Left ventricle myocardium inferior (tissue), 1 donor: Measurements from ENCODE around the gene TSHZ2. TPM values are rescaled to one million over a fixed set of nuclear protein-coding genes. Genes with fewer than 3 reads are reported as not detected.

Experiments used
- DNase-seq: peaks from one replicate; pipeline ENCODE4 v3.0.0-alpha.2; 2020
- H3K27ac ChIP-seq: fragments of 200-600 bp; replicated peaks from 2 replicates; pipeline ENCODE4 v1.8.0; 2021
- H3K27me3 ChIP-seq: fragments of 200-600 bp; 2 replicates; pipeline ENCODE4 v1.8.0; 2021; ENCODE audit warnings: low read depth
- H3K36me3 ChIP-seq: fragments of 200-600 bp; 2 replicates; pipeline ENCODE4 v1.8.0; 2021
- H3K4me1 ChIP-seq: fragments of 200-600 bp; 2 replicates; pipeline ENCODE4 v1.8.0; 2021
- H3K4me3 ChIP-seq: fragments of 200-600 bp; 2 replicates; pipeline ENCODE4 v1.8.0; 2021; ENCODE audit warnings: mild to moderate bottlenecking, moderate library complexity
- H3K9me3 ChIP-seq: fragments of 200-600 bp; replicated peaks from 2 replicates; pipeline ENCODE4 v1.8.0; 2021
- CTCF ChIP-seq: fragments of 200-600 bp; IDR thresholded peaks from 2 replicates; pipeline ENCODE4 v1.8.0; 2021; ENCODE audit warnings: antibody characterized with exemption, mild to moderate bottlenecking, borderline replicate concordance
- intact Hi-C: fragments of 100-400 bp; cut with micrococcal nuclease; formaldehyde crosslinking; loops from one replicate; pipeline ENCODE4 v1.11.0; 2022
- total RNA-seq: library from RNA; stranded (reverse); fragmentation: NEBNext Ultra II Directional; extraction: Animal tissue kit (Norgen Biotek cat#: 25700); gene quantifications from one replicate; pipeline ENCODE4 v1.2.1, GENCODE V29; 2021
- donor health status: DM: no; HTN: yes; CAD: no; lungs with severe emphysema.

The TSHZ2 gene
- total RNA-seq, 1 donor from 2014 or later = 3.1 TPM

GRCh38 chr20:53488775-53489272, 516.7 kb downstream of the TSHZ2 start:
- intact Hi-C loops = no loop called here
- no peak overlapping the region for H3K4me3 ChIP-seq
- no peak overlapping the region for H3K27ac ChIP-seq
- H3K27me3 ChIP-seq = no peaks in the 10 kb centered on the region
- no peaks in the 10 kb centered on the region for H3K36me3 ChIP-seq
- TF ChIP-seq CTCF = no peak
- no peak for DNase-seq
- peaks cover 3% of the 10 kb centered on the region for H3K4me1 ChIP-seq
- H3K9me3 ChIP-seq = peaks cover 6% of the 10 kb centered on the region

- Histone ChIP-seq H3K4me3 (no peak overlapping the region), H3K36me3 (no peaks in the 10 kb centered on the region), H3K4me1 (peaks cover 3% of the 10 kb centered on the region), H3K27ac (no peak overlapping the region), H3K27me3 (no peaks in the 10 kb centered on the region), H3K9me3 (no peaks in the 10 kb centered on the region)
- no peak for TF ChIP-seq CTCF
- no peak for DNase-seq
- intact Hi-C loops = no loop called here
Observed at GRCh38 chr20:53489528-53489927, 517.4 kb downstream of the TSHZ2 start.

GRCh38 chr20:53490620-53491019, 518.5 kb downstream of the TSHZ2 start:
- H3K27ac ChIP-seq = no peak overlapping the region
- no peaks in the 10 kb centered on the region for H3K27me3 ChIP-seq
- TF ChIP-seq CTCF = no peak
- no peak for DNase-seq
- intact Hi-C loops = no loop called here
- no peaks in the 10 kb centered on the region for H3K9me3 ChIP-seq
- no peaks in the 10 kb centered on the region for H3K36me3 ChIP-seq
- H3K4me3 ChIP-seq = no peak overlapping the region
- peaks cover 3% of the 10 kb centered on the region for H3K4me1 ChIP-seq

- Histone ChIP-seq H3K4me3 (no peak overlapping the region), H3K4me1 (peaks cover 3% of the 10 kb centered on the region), H3K36me3 (no peaks in the 10 kb centered on the region), H3K27me3 (no peaks in the 10 kb centered on the region), H3K9me3 (no peaks in the 10 kb centered on the region), H3K27ac (no peak overlapping the region)
- no peak for TF ChIP-seq CTCF
- DNase-seq = no peak
- intact Hi-C loops = no loop called here
Observed at GRCh38 chr20:53491462-53491861, 519.3 kb downstream of the TSHZ2 start.

GRCh38 chr20:53492212-53492611, 520.1 kb downstream of the TSHZ2 start:
- Histone ChIP-seq H3K36me3 (no peaks in the 10 kb centered on the region), H3K27me3 (no peaks in the 10 kb centered on the region), H3K4me1 (peaks cover 3% of the 10 kb centered on the region), H3K27ac (no peak overlapping the region), H3K9me3 (peaks cover 3% of the 10 kb centered on the region), H3K4me3 (no peak overlapping the region)
- intact Hi-C loops = no loop called here
- DNase-seq = no peak
- TF ChIP-seq CTCF = no peak
